ENCODE results near the gene CDC37L1. TPM values are rescaled to one million over a fixed set of nuclear protein-coding genes. Genes with fewer than 3 reads are reported as not detected.

CDC37L1 gene
- total RNA-seq, 4 donors from 2014 or later: 12.0 to 24.7 (median 19.8) TPM

DNA sequence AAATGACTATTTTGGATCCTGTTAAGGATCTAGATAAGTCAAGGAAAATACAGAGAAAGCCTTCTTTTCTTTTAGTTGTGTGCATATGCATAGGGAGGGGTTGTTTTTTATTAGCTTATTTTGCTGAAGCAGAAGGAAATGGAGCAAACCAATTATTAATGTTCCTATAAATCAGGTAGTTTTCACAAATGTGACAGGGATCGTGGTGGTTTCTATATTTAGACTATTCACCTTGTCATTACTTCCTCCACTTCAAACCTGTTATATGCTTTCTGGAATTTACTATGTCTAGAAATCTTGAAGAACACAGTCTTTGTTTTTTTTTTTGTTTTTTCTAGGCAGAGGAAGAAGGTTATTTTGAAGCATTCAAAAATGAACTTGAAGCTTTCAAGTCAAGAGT lies 22.2 kb downstream of the CDC37L1 start:
- no peak for DNase-seq
- no peaks in the 10 kb centered on the region for H3K27me3 ChIP-seq
- peaks cover 0 to 84% (median 0%) of the 10 kb centered on the region in 3 donors for H3K36me3 ChIP-seq
- H3K4me3 ChIP-seq: no peak overlapping the region
- no peaks in the 10 kb centered on the region for H3K9me3 ChIP-seq
- H3K4me1 ChIP-seq: no peaks in the 10 kb centered on the region
- no peak for TF ChIP-seq POLR2A (IDR thresholded peaks at IDR 0.05)
- TF ChIP-seq, protein P1, sequence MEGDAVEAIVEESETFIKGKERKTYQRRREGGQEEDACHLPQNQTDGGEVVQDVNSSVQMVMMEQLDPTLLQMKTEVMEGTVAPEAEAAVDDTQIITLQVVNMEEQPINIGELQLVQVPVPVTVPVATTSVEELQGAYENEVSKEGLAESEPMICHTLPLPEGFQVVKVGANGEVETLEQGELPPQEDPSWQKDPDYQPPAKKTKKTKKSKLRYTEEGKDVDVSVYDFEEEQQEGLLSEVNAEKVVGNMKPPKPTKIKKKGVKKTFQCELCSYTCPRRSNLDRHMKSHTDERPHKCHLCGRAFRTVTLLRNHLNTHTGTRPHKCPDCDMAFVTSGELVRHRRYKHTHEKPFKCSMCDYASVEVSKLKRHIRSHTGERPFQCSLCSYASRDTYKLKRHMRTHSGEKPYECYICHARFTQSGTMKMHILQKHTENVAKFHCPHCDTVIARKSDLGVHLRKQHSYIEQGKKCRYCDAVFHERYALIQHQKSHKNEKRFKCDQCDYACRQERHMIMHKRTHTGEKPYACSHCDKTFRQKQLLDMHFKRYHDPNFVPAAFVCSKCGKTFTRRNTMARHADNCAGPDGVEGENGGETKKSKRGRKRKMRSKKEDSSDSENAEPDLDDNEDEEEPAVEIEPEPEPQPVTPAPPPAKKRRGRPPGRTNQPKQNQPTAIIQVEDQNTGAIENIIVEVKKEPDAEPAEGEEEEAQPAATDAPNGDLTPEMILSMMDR (IDR thresholded peaks at IDR 0.05): no peak
- no peak overlapping the region for H3K27ac ChIP-seq

DNA sequence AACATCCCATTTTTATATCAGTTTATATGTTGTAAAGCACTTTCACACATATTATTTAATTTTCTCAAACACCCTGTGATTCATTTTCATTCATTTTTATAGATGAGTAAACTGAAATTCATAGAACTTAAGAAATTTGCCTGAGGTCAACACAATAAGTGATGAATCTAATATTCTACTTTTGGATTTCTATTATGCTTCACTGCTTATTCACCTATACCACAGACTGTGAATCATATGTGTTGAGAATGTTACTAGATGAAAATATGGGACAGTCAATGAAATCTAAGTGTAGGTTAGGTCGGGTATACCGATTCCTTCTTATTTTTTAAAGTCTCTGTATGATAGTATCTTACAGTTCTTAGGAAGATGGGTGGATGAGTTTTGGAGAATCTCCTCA lies 24.8 kb downstream of the CDC37L1 start:
- no peak for TF ChIP-seq POLR2A (IDR thresholded peaks at IDR 0.05)
- TF ChIP-seq, protein P1 (IDR thresholded peaks at IDR 0.05): no peak
- no peak overlapping the region for H3K4me3 ChIP-seq
- no peak overlapping the region for H3K27ac ChIP-seq
- peaks cover 0 to 68% (median 0%) of the 10 kb centered on the region in 3 donors for H3K36me3 ChIP-seq
- H3K9me3 ChIP-seq: no peaks in the 10 kb centered on the region
- no peaks in the 10 kb centered on the region for H3K27me3 ChIP-seq
- no peaks in the 10 kb centered on the region for H3K4me1 ChIP-seq
- DNase-seq: no peak

DNA sequence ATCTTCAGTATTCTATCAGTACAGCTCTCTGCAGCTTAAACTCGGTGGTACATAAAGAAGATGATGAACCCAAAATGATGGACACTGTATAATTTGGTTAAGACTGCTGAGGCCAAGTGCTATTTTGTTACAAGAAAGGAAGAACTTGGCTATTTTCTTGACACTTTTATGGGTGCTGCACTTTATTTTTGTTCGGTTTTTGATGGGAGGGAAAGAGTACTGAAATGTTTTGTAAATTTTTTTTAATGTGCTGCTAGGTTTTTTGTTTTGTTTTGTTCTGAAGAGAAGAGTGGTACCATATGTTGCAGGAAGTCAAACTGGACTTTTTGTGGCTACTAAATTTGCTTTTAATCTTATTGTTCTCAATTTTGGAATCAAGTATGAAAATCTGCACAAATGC lies 26.7 kb downstream of the CDC37L1 start:
- DNase-seq: no peak
- Histone ChIP-seq H3K27ac (no peak overlapping the region), H3K27me3 (no peaks in the 10 kb centered on the region), H3K36me3 (peaks cover 0 to 65% (median 0%) of the 10 kb centered on the region in 3 donors), H3K9me3 (no peaks in the 10 kb centered on the region), H3K4me1 (no peaks in the 10 kb centered on the region), H3K4me3 (no peak overlapping the region)
- TF ChIP-seq, protein P1 (IDR thresholded peaks at IDR 0.05): no peak
- TF ChIP-seq POLR2A (IDR thresholded peaks at IDR 0.05): no peak

DNA sequence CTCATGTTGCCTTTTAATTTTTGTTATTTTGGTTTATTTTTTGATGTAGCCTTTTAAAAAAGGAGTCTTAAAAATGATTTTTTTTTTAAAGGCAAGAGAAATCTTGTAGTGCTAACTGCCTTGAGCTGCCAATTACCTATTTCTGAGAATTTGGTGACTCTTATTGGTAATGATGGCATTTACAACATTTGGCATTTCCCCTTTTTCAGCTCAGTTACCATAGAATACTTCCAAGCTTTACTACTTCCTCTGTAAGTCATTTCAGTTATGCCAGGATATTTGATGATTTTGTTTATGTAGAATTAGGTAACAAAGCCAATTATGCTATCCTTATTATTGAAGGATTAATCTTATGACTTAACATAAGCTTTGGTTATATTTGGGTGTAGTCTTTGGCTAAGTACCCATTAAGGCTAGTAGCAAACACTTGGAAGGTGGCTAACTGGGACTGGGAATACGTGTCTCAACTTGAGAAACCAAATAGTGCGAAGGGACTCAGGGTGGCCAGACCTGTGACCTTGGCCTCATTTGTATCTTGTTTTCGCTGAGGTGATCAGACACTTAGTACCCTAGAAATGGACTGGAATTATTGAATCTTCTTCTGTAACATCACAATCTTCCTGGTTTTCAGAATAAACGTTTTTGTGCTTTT lies 27.7 kb downstream of the CDC37L1 start:
- TF ChIP-seq POLR2A (IDR thresholded peaks at IDR 0.05): no peak
- TF ChIP-seq, protein P1 (IDR thresholded peaks at IDR 0.05): no peak
- no peak overlapping the region for H3K27ac ChIP-seq
- H3K36me3 ChIP-seq: peaks cover 0 to 64% (median 0%) of the 10 kb centered on the region in 3 donors
- H3K4me1 ChIP-seq: no peaks in the 10 kb centered on the region
- no peaks in the 10 kb centered on the region for H3K9me3 ChIP-seq
- no peak overlapping the region for H3K4me3 ChIP-seq
- H3K27me3 ChIP-seq: no peaks in the 10 kb centered on the region
- no peak for DNase-seq

DNA sequence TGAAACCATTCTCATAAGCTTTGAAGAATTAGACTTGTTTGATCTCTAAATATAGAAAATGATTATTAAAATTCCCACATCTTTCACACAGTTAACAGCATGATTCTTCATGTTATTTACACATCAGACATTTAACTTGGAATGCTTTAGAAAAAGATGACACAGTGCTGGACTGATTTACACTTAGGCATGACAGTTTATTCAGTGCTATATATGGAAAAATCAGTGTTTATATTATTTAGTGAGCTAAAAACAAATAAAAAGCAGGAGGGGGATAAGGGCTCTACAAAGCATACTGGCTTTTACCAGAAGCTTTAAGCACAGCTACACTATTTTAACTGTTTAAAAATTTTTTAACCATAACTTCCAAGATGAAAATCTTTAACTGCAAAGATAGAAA lies 30.0 kb downstream of the CDC37L1 start:
- Histone ChIP-seq H3K4me1 (no peaks in the 10 kb centered on the region), H3K9me3 (no peaks in the 10 kb centered on the region), H3K4me3 (no peak overlapping the region), H3K27me3 (no peaks in the 10 kb centered on the region), H3K27ac (no peak overlapping the region), H3K36me3 (peaks cover 0 to 56% (median 0%) of the 10 kb centered on the region in 3 donors)
- TF ChIP-seq, protein P1 (IDR thresholded peaks at IDR 0.05): no peak
- no peak for TF ChIP-seq POLR2A (IDR thresholded peaks at IDR 0.05)
- DNase-seq: no peak
